GM21447 (cell line): Measurements from ENCODE around the gene RFC2.
"Not testable (repeated sequence)": the region's sequence is repeated elsewhere in the genome, so short reads cannot be mapped to it uniquely, and the experiment has no call there.

ENCODE experiments used
- ATAC-seq: cut with Tn5 transposase; IDR thresholded peaks from one replicate; pipeline ENCODE4 v1.9.1; 2021; ENCODE audit not compliant: unreplicated experiment

The RFC2 gene

GRCh38 chr7:74252893-74253292 lies 1.3 kb downstream of the RFC2 start:
- no peak for ATAC-seq

DNA sequence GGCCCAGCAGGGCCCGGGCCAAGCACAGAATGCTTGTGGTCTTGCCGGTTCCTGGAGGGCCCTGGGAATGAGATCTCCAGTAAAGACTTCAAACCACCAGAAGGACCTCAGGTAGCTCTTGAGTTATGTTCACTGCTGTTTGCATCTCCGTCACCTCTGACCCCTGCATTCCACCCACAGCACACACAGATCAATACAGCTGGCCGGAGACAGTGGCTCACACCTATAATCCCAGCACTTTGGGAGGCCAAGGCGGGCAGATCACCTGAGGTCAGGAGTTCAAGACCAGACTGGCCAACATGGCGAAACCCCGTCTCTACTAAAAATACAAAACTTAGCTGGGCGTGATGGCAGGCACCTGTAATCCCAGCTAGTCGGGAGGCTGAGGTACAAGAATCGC lies 5.1 kb downstream of the RFC2 start:
- ATAC-seq: not testable (repeated sequence)

- ATAC-seq: no peak
These were observed 6.0 kb downstream of the RFC2 start for GRCh38 chr7:74248156-74248555.

- ATAC-seq: no peak
These were observed 7.7 kb downstream of the RFC2 start for GRCh38 chr7:74246497-74246896.

- no peak for ATAC-seq
These were observed 12.1 kb downstream of the RFC2 start for GRCh38 chr7:74242122-74242443.

GRCh38 chr7:74240482-74240881 lies 13.7 kb downstream of the RFC2 start:
- ATAC-seq: no peak

DNA sequence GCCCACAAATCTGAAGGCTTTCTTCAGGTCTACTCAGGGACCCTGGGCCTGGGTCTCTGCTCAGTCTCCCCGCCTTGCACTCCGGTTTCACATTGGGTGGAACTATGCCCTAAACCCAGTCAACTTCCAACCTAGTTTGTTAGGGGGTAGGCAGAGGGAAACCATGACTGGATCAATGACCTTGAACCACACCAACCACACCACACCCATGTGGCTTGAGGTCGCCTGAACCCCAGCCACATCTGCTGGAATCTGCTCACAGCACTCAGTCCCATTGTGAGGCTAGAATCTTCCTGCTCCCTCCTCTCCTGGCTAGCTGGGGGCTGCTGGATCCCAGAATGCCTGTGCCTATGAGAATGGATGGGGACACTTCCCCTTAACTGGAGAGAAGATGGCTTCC lies 17.9 kb downstream of the RFC2 start:
- no peak for ATAC-seq

- ATAC-seq: no peak
These were observed 18.5 kb downstream of the RFC2 start for GRCh38 chr7:74235518-74236268.

DNA sequence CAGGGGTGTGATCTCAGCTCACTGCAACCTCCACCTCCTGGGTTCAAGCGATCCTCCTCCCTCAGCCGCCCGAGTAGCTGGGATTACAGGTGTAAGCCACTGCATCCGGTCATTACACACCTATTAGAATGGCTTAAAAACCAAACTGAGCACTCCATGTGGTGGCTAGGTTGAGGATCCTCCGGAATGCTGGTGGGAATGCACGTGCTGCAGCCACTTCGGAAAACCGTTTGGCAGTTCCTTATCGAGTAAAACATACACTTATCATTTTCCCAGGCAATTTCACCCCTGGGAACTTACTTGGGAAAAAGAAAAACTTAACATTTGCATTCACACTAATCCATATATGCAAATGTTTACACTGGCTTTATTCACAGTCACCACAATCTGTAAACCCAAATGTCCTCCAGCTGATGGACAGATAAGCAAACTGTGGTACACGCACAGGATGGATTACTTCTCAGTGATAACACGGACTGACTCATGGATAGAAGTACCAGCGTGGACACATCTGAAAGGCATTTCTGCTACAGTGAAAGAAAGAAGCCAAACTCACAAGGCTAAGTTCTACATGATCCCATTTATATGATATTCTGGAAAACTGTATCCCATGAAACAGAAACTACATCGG lies 20.4 kb downstream of the RFC2 start:
- no peak for ATAC-seq

GRCh38 chr7:74231232-74231590 lies 23.0 kb downstream of the RFC2 start:
- peak; percentile 63 for ATAC-seq

DNA sequence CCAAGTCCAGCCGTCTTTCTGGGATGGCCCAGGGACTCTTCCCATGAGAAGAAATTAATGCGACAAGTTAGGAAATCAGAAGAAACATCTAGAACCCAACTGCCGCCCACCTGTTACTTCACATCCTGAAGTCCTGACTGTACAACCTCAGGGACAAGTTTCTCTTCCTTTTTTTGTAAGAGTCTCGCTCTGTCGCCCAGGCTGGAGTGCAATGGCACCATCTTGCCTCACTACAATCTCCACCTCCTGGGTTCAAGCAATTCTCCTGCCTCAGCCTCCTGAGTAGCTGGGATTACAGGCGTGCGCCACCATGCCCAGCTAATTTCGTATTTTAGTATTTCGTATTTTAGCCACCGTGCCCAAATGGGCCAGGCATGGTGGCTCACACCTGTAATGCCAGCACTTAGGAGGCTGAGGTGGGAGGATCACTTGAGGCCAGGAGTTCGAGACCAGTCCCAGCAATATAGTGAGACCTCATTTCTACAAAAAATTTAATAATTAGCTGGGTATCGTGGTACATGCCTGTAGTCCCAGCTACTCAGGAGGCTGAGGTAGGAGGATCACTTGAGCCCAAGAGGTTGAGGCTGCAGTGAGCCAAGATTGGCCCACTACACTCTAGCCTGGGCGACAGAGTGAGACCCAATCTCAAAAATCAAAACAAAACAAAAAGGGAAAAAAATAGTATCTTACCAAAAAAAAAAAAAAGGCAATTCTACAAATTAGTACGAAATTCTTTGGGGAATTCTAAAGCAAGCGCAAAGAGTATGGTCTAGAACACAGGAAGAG lies 23.6 kb downstream of the RFC2 start:
- peak; percentile 45 for ATAC-seq

- ATAC-seq: no peak
These were observed 25.0 kb downstream of the RFC2 start for GRCh38 chr7:74228951-74229900.

DNA sequence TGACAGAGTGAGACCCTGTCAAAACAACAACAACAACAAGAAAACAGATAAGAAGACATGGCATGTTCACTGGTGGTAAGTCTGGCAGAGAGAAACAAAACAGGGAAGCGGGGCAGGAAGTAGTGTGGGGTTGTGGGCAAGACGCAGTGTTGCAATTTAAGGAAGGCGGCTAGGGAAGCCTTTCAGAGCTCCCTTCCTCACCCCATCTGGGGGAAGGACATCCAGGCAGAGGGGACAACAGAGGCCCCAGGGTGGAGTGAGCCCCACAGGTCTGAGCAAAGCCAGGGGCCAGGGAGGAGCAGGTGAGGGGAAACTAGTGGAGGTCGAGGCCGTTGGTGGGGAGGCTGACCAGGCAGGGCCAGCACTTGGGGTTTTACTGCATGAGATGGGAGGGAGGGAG lies 27.6 kb downstream of the RFC2 start:
- ATAC-seq: no peak

DNA sequence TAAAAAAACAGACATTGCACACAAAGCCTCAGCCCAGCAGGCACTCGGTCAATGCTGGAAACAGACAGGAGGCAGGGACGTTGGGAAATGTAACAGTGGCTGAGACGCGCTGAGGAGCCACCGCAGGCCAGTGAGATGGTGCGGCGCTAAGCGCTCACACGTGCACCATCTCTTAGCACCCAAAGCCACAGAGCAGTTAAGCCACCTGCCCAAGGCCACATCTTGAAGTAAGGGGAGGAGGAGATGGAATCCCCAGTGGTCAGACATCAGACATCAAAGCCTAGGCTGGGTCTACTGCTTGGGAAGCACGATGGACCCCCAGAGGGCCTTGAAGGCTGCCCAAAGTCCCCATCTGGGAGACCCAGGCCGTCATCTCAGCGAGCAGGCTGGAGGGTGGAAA lies 28.8 kb downstream of the RFC2 start:
- ATAC-seq: no peak

DNA sequence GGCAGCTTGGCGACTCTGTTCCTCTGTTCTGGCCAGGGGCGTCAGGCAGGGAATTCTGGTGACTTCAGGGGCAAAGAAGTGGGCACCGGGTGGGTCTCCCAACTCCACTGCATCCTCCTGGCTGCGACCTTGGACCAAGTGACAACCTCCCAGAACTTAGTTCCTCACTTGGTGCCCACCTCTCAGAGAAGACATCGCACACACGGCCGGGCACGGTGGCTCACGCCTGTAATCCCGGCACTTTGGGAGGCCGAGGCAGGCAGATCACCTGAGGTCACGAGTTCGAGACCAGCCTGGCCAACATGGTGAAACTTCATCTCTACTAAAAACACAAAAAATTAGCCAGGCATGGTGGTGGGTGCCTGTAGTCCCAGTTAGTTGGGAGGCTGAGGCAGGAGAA lies 29.3 kb downstream of the RFC2 start:
- not testable (repeated sequence) for ATAC-seq

GRCh38 chr7:74224511-74224832 lies 29.7 kb downstream of the RFC2 start:
- no peak for ATAC-seq

- no peak for ATAC-seq
These were observed 30.3 kb downstream of the RFC2 start for GRCh38 chr7:74223711-74224510.

- no peak for ATAC-seq
These were observed 31.1 kb downstream of the RFC2 start for GRCh38 chr7:74222851-74223710.

- ATAC-seq: no peak
These were observed 32.5 kb downstream of the RFC2 start for GRCh38 chr7:74221713-74222112.

- ATAC-seq: no peak
These were observed 34.0 kb downstream of the RFC2 start for GRCh38 chr7:74220229-74220628.
